Gastroesophageal sphincter (tissue), 3 donors: ENCODE measurements around the gene IRX6.

Source experiments
- CTCF ChIP-seq, 4 experiments: fragments of 200-600 bp in 2 of 4; fragments of 450-650 bp in 2 of 4; sonication (generic) in 1 of 4; IDR thresholded peaks; one replicate each; pipeline ENCODE4 v1.5.1; 2017 to 2019; ENCODE audit warnings: antibody characterized with exemption in 4 of 4, mild to moderate bottlenecking in 2 of 4, moderate library complexity in 2 of 4
- EP300 ChIP-seq: sonication (generic); formaldehyde crosslinking; IDR thresholded peaks from one replicate; pipeline ENCODE4 v1.6.1; 2017; ENCODE audit warnings: antibody characterized with exemption, mild to moderate bottlenecking
- POLR2A ChIP-seq, 2 donors: fragments of 450-650 bp; IDR thresholded peaks; one replicate each; pipeline ENCODE4 v1.6.1; 2017; ENCODE audit warnings: antibody characterized with exemption in 2 of 2, mild to moderate bottlenecking in 2 of 2, moderate library complexity in 1 of 2
- POLR2AphosphoS5 ChIP-seq: sonication (generic); formaldehyde crosslinking; IDR thresholded peaks from one replicate; pipeline ENCODE4 v1.6.1; 2017; ENCODE audit warnings: antibody characterized with exemption

DNA sequence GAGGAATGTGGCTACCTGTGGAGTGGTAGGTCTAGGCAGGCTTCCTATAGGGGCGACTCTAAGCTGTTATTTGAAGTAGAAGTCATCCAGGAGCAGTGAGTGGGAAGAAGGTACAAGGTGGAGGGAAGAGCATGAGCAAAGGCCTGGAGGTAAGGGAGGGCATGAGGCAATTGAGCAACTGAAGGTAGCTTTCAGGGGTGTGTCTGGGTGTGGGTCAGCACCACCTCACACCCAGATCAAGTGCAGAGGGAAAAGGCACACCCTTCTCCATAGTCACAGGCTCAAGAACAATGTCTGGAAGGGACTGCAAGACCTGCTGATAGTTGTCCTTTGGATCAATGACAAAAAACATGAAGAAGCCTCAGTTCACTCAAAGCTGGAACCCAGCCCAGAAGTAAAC is 46.5 kb upstream of the IRX6 start:
- TF ChIP-seq EP300: no peak
- no peak for TF ChIP-seq CTCF (IDR thresholded peaks at IDR 0.05)
- TF ChIP-seq POLR2A (IDR thresholded peaks at IDR 0.05): no peak
- no peak for TF ChIP-seq POLR2AphosphoS5
